Smooth muscle cell (in vitro differentiated cells): ENCODE results near the gene TINAGL1. TPM values are rescaled to one million over a fixed set of nuclear protein-coding genes. Genes with fewer than 3 reads are reported as not detected.

ENCODE experiments used
- DNase-seq: peaks from one replicate; lab custom pipeline; 2025; ENCODE audit not compliant: unreplicated experiment; lab: John Stamatoyannopoulos, UW
- H2AFZ ChIP-seq: fragments of 200-600 bp; sonication (generic); 2 replicates; pipeline ENCODE4 v1.6.0; 2016; ENCODE audit warnings: antibody characterized with exemption, low read depth, mild to moderate bottlenecking
- H3F3A ChIP-seq: fragments of 200-600 bp; sonication (generic); 2 replicates; pipeline ENCODE4 v1.6.0; 2017; ENCODE audit warnings: antibody characterized with exemption, low read depth
- H3K27ac ChIP-seq: fragments of 200-600 bp; sonication (generic); 2 replicates; pipeline ENCODE4 v1.5.1; 2016; ENCODE audit warnings: low read depth, mild to moderate bottlenecking
- H3K27me3 ChIP-seq: fragments of 200-600 bp; sonication (generic); 2 replicates; pipeline ENCODE4 v1.6.1; 2016; ENCODE audit warnings: low read depth, mild to moderate bottlenecking
- H3K36me3 ChIP-seq: fragments of 200-600 bp; sonication (generic); 2 replicates; pipeline ENCODE4 v1.5.1; 2016; ENCODE audit warnings: low read depth
- H3K4me1 ChIP-seq: fragments of 200-600 bp; sonication (generic); 2 replicates; pipeline ENCODE4 v1.5.1; 2016; ENCODE audit warnings: low read depth
- H3K4me2 ChIP-seq: fragments of 200-600 bp; sonication (generic); 2 replicates; pipeline ENCODE4 v1.6.0; 2016; ENCODE audit warnings: mild to moderate bottlenecking
- H3K4me3 ChIP-seq: fragments of 200-600 bp; sonication (generic); 2 replicates; pipeline ENCODE4 v1.5.1; 2016; ENCODE audit warnings: mild to moderate bottlenecking
- H3K79me2 ChIP-seq: fragments of 200-600 bp; sonication (generic); 2 replicates; pipeline ENCODE4 v1.6.0; 2016; ENCODE audit warnings: low read depth, mild to moderate bottlenecking
- H3K9ac ChIP-seq: fragments of 200-600 bp; sonication (generic); 2 replicates; pipeline ENCODE4 v1.6.0; 2016; ENCODE audit warnings: low read depth
- H3K9me3 ChIP-seq: fragments of 200-600 bp; sonication (generic); replicated peaks from 2 replicates; pipeline ENCODE4 v1.5.1; 2016; ENCODE audit warnings: low read depth
- H4K20me1 ChIP-seq: fragments of 200-600 bp; sonication (generic); 2 replicates; pipeline ENCODE4 v1.6.0; 2016; ENCODE audit warnings: low read depth
- WGBS: methylation state at CpG from one replicate; pipeline ENCODE4 v1.1.7; 2016; ENCODE audit warnings: low lambda C conversion rate; 5-methylcytosine and 5-hydroxymethylcytosine counted together
- polyA plus RNA-seq: library from polyadenylated mRNA; unstranded; fragments of >200 nt; fragmentation: Nextera tagmentation; extraction: Ambion mirVana; gene quantifications from 2 replicates; pipeline ENCODE4 v1.2.1, GENCODE V29; 2016
- total RNA-seq: library from RNA; depleted of rRNA; stranded (reverse); fragments of >200 nt; gene quantifications from 2 replicates; pipeline ENCODE4 v1.2.3, GENCODE V29; 2014
- TF ChIP-seq, protein P1 (sequence below): fragments of 200-600 bp; sonication (generic); IDR thresholded peaks from 2 replicates; pipeline ENCODE4 v1.5.1; 2017; ENCODE audit warnings: borderline replicate concordance, mild to moderate bottlenecking, antibody characterized with exemption; ENCODE audit not compliant: insufficient read depth, poor library complexity, severe bottlenecking

TINAGL1 gene
- total and polyA plus RNA-seq, 2 experiments from 2014 or later, result 40.9 to 142 TPM

- DNase-seq, result no peak
- H4K20me1 ChIP-seq, result no peaks in the 10 kb centered on the region
- H3F3A ChIP-seq, result no peaks in the 10 kb centered on the region
- no peak overlapping the region for H3K4me3 ChIP-seq
- no peak overlapping the region for H3K9ac ChIP-seq
- WGBS, result 91% methylated on average over 2 of the region's 2 CpGs
- no peaks in the 10 kb centered on the region for H3K4me1 ChIP-seq
- TF ChIP-seq, protein P1, sequence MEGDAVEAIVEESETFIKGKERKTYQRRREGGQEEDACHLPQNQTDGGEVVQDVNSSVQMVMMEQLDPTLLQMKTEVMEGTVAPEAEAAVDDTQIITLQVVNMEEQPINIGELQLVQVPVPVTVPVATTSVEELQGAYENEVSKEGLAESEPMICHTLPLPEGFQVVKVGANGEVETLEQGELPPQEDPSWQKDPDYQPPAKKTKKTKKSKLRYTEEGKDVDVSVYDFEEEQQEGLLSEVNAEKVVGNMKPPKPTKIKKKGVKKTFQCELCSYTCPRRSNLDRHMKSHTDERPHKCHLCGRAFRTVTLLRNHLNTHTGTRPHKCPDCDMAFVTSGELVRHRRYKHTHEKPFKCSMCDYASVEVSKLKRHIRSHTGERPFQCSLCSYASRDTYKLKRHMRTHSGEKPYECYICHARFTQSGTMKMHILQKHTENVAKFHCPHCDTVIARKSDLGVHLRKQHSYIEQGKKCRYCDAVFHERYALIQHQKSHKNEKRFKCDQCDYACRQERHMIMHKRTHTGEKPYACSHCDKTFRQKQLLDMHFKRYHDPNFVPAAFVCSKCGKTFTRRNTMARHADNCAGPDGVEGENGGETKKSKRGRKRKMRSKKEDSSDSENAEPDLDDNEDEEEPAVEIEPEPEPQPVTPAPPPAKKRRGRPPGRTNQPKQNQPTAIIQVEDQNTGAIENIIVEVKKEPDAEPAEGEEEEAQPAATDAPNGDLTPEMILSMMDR, result no peak
- H3K27me3 ChIP-seq, result no peaks in the 10 kb centered on the region
- no peak overlapping the region for H3K4me2 ChIP-seq
- H3K9me3 ChIP-seq, result no peaks in the 10 kb centered on the region
- no peak overlapping the region for H2AFZ ChIP-seq
- H3K36me3 ChIP-seq, result no peaks in the 10 kb centered on the region
- H3K79me2 ChIP-seq, result no peaks in the 10 kb centered on the region
- H3K27ac ChIP-seq, result no peak overlapping the region
Measured at GRCh38 chr1:31602081-31602480, 25.8 kb downstream of the TINAGL1 start.

- TF ChIP-seq, protein P1, result no peak
- Histone ChIP-seq H2AFZ (no peak overlapping the region), H3K9ac (no peak overlapping the region), H3K27me3 (no peaks in the 10 kb centered on the region), H3K9me3 (no peaks in the 10 kb centered on the region), H4K20me1 (no peaks in the 10 kb centered on the region), H3K36me3 (no peaks in the 10 kb centered on the region), H3F3A (no peaks in the 10 kb centered on the region), H3K27ac (no peak overlapping the region), H3K4me1 (no peaks in the 10 kb centered on the region), H3K79me2 (no peaks in the 10 kb centered on the region), H3K4me2 (no peak overlapping the region), H3K4me3 (no peak overlapping the region)
- no peak for DNase-seq
- WGBS, result 83% methylated on average over 4 of the region's 4 CpGs
Measured at GRCh38 chr1:31605908-31606427, 29.7 kb downstream of the TINAGL1 start.

DNA sequence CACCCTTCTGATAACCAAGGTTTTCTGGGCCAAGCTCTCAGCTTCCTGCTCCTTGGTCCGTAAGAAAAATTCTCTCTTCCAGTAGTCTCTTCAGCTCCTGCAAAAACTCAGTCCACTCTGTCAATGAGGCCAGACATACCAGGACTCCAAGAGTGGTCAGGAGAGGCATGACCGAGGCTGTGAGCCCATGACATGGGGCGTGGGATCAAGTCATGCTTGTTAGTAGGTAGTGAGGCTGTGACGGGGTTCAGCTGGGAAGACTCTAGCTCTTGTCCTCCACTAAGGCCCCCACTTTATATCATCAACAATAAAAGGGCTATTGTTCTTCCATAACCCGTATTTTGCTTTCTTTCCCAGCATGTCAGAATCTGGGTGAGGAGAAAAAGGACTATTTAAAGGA, 31.0 kb downstream of the TINAGL1 start:
- no peak for DNase-seq
- 95% methylated on average over 5 of the region's 5 CpGs for WGBS
- H3K27me3 ChIP-seq, result no peaks in the 10 kb centered on the region

More for the DNA sequence above, 31.0 kb downstream of the TINAGL1 start:
- Histone ChIP-seq H3K27ac (no peak overlapping the region), H3F3A (no peaks in the 10 kb centered on the region), H3K36me3 (no peaks in the 10 kb centered on the region), H3K4me3 (no peak overlapping the region), H3K79me2 (no peaks in the 10 kb centered on the region), H3K4me2 (no peak overlapping the region), H3K9me3 (no peaks in the 10 kb centered on the region), H4K20me1 (no peaks in the 10 kb centered on the region), H3K9ac (no peak overlapping the region), H2AFZ (no peak overlapping the region), H3K4me1 (no peaks in the 10 kb centered on the region)
- TF ChIP-seq, protein P1, result no peak
